GM21529 (cell line): ENCODE data around the gene STING1.
"Not testable (repeated sequence)": the region's sequence is repeated elsewhere in the genome, so short reads cannot be mapped to it uniquely, and the experiment has no call there.

Source experiments
- ATAC-seq: cut with Tn5 transposase; IDR thresholded peaks from one replicate; pipeline ENCODE4 v1.9.1; 2021; ENCODE audit not compliant: unreplicated experiment

The STING1 gene

GRCh38 chr5:139503036-139503817 is 20.7 kb upstream of the STING1 start:
- not testable (repeated sequence) for ATAC-seq

GRCh38 chr5:139501381-139501780 is 18.8 kb upstream of the STING1 start:
- no peak for ATAC-seq

DNA sequence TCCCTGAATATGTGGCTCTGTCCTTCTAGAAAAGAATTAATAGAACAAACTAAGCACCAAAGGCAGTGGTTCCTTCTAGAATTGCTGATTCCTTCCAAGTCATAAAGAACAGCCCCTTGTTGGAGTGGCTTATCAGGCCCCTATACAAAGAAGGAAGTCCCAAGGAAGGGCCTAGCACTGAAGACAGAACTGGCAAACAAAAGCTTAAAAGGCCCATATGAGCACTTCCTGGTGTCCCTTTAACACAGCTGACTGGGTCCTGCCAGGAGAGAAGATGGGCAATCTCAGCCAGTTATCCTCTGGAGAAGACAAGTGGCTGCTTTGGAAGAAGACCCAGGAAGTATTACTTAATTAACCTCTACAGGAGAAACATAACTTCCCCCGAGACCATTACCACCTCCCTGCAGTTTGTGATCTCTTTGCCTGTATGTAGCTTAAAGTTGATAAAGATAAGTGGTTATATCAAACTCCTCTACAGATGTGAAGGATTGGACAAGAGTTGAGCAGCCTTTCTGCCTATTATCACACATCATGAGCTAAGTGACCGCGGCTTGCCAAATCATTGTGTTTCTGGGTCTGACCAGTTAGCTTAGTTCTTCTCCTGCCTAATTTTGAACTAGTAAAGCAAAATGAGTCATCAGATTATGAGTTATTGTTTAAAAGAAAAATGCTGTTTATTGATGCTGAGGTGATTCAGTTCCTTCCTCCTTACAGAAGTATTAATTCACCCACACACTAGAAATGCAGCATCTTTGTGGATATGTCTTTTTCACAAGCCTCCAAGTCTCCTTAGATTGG is 13.3 kb upstream of the STING1 start:
- ATAC-seq = no peak

DNA sequence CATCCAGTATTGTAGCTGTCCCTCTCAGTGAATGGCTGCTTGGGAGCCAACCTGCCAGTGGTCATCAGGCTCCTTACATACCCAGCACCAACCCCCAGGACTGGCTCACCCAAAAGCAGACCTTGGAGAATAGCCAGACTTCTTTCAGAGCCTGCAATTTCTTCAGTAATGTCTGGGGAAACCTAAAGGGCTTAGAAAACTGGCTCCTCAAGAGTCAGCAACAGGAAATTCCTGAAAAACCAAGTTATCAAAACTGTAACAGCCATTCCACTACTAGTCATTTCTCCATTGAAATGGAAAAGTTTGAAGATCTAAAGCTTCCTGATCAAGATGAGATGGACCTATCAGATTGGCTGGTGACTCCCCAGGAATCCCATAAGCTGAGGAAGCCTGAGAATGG is 12.3 kb upstream of the STING1 start:
- no peak for ATAC-seq

DNA sequence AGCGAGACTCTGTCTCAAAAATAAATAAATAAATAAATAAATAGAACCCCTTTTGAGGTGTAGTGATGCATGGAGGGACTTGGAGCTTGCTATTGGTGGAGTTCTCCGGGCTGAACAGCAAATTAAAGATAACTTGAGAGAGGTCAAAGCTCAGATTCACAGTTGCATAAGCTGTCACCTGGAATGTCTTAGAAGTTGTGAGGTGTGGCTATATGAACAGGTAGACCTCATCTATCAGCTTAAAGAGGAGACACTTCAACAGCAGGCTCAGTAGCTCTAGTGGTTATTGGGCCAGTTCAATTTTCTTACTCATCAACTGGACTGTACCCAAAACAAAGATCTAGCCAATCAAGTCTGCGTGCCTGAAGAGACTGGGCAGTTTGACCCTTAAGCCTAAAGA is 11.7 kb upstream of the STING1 start:
- no peak for ATAC-seq

- no peak for ATAC-seq
Measured at GRCh38 chr5:139492700-139493192, 10.2 kb upstream of the STING1 start.

DNA sequence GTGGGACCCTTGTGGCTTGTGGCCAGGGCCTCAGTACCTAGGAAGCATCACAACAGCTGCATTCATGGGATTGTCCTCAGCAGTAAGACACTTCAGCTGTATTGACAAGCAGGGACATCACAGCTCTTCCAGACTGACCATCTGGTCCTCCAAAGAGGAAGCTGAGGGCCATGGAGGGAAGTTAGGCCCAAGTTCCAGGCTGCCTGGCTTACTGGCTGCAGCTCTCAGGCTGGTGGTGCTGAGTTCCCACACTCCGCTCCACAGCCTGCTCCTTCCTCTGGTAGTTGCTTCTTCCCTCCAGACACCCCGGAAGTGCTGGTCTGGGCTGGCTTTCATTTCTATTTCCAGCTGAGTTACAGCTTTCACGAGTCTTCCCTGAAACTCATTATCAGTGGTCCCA is 5.7 kb upstream of the STING1 start:
- no peak for ATAC-seq

- no peak for ATAC-seq
Measured at GRCh38 chr5:139486201-139486600, 3.6 kb upstream of the STING1 start.

GRCh38 chr5:139482890-139483208 is 291 bp upstream of the STING1 start:
- ATAC-seq = not testable (repeated sequence)

GRCh38 chr5:139481580-139482049 is 943 bp downstream of the STING1 start:
- ATAC-seq = no peak

DNA sequence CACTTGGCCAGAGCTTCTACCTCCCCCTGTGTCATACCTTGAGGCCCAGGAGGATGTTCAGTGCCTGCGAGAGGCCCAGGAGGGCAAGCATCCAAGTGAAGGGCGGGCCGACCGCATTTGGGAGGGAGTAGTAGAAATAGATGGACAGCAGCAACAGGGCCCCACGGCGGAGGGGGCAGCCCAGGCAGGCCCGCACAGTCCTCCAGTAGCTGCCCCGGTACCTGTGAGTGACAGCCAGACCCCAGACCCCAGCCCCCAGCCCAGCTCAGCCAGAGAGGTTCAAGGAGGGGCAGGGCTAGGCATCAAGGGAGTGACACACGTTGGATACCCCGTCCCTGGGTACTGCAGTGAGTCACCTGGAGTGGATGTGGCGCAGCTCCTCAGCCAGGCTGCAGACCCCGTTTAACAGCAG is 1.4 kb downstream of the STING1 start:
- no peak for ATAC-seq

DNA sequence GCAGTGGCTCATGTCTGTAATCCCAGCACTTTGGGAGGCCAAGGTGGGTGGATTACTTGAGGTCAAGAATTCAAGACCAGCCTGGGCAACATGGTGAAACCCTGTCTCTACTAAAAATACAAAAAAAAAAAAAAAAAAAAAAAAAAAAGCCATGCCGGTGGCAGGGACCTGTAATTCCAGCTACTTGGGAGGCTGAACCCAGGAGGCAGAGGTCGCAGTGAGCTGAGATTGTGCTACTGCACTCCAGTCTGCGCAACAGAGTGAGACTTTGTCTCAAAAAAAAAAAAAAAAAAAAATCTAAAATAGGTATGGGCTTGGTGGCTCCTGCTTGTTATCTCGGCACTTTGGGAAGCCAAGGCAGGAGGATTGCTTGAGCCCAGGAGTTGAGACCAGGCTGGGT is 2.8 kb downstream of the STING1 start:
- ATAC-seq = not testable (repeated sequence)

DNA sequence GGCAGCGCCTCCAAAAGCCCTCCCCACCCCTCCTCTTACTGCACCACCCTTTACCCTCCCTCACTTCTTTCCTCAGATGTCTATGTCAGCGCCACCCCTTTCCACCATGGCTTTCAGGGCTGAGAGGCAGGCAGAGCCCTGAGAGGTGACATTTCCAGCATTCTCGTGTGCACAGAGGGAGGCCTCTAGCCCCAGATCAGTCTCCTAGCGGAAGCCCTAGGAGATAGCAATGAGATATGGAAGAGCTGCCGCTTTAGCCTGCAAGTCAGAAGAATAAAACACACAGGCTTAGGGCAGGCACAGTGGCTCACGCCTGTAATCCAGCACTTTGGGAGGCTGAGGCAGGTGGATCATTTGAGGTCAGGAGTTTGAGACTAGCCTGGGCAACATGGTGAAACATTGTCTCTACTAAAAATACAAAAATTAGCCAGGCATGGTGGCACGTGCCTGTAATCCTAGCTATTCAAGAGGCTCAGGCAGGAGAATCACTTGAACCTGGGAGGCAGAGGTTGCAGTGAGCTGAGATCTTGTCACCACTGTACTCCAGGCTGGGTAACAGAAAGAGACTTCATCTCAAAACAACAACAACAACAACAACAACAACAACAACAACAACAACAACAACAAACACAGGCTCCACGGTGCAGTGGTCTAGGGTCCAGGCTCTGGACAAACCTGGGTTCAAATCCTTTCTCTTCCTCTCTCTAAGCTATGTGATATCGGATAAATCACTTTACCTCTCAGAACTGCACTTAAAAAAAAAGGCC is 3.7 kb downstream of the STING1 start:
- not testable (repeated sequence) for ATAC-seq

GRCh38 chr5:139475865-139476617 is 6.5 kb downstream of the STING1 start:
- no peak for ATAC-seq

DNA sequence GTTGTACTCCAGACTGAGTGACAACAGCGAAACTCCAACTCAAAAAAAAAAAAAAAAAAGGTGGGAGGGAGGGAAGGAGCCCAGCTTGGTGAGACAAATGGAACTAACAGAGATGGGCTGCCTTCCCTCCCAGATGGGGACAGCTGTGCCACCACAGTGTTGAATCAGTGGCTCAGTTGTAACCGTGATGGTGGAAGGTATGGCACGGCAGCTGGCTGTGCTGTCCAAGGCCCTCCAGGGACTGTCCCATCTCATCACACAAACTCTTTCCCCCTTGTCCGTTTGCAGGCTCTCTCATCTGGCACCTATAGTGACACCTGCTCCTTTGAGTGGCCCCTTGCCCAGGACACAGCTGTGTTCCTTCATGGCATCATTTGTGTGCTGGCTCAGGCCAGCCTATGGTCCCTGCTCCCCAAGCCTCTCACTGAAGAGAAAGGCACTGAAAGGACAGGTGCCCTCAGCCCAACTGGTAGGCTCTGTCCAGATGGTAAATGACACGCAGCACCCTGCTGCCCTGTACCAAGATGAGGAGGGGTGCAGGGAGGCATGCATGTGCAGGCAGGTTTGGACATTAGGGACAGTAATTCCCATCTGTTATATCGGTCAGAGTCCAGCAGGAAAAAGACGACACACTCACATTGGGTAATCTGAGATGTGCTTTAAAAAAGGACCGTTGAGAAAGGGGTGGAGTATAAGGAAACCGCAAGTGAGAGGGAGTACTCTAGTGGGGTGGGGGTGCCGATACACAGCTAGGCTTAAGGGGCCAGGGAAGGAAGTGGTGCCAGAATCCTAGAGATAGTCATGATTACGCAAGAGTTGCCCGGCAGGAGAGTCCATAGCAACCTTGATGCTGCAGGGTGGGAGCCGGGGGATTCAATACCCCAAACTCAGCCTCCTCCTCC is 7.4 kb downstream of the STING1 start:
- ATAC-seq = no peak

GRCh38 chr5:139473565-139473964 is 9.0 kb downstream of the STING1 start:
- no peak for ATAC-seq

GRCh38 chr5:139473105-139473504 is 9.5 kb downstream of the STING1 start:
- ATAC-seq = no peak

DNA sequence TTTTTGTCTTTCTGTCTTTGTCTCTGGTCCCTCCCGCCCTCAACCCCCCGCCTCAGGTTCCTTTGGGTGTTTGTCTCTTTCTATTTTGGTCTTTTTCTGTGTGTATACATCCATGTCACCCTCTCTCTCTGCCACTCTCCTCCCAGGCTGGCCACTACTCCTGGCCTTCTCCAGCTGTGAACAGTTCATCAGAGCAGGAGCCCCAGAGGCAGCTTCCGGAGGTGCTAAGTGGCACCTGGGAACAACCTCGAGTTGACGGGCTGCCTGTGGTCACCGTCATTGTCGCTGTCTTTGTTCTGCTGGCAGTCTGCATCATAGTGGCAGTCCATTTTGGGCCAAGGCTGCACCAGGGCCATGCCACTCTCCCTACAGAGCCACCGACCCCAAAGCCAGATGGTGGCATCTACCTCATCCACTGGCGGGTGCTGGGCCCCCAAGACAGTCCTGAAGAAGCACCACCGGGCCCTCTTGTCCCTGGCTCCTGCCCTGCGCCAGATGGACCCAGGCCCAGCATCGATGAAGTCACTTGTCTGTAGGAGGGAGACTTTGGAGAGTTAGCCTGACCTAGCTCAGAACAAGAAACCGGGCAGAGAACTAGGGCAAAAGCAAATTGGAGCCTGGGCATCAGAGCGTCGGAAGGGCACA is 10.1 kb downstream of the STING1 start:
- ATAC-seq = no peak

DNA sequence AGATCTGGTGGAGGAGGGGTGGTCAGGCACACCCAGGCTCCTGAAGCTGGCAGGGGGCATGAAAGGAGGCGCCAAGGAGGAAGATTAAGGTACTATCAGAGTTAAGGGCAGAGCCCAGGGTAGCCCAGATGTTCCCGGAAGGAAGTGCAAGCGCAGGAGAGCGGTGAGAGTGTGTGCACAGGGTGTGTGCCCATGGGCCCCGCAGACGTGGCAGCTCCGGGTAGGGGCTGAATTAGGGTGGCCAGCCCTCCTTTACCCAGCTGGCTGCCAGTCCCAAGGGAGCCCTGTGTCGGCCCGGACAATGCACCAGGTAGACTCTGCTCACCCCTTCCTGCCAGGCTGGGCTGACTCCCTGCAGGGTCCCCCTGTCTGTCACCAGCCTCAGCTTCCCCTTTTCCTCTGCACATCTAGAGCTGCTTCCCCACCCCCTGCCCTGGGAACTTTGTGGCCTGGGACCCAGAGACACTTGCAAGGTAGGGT is 11.7 kb downstream of the STING1 start, which contains the start of gene SMIM33:
SMIM33 (plus strand) TSS at position 184 of the 480 bp plus-strand sequence; CDS start at position 302, 118 bp downstream.
- ATAC-seq = no peak
